Endometrium (tissue), 2 donors: ENCODE data around the gene BAIAP3.

ENCODE experiments used
- FAIRE-seq: peaks from 2 replicates; lab custom pipeline; 2012; peaks lifted over from hg19 to GRCh38; lab: Jason Lieb, UNC
- donor health status: control.
- donor health status: control.

The BAIAP3 gene

DNA sequence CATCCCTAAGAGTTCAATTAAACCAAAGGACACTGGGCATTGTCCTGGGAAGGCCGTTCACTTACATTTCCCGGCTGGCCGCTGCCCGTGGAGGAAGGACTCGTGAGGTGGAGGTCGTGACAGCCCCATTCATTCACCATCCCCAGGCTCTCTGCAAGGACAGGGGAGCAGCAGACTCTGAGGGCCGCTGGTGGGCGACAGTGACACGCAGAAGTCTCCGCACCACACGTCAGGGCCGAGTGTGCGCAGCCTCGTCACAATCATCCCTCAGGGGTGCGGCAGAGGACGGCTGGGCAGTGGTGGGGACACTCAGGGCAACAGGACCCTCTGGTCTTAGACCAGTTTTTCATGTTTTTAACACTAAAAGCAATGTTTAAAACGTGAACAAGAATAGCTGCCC lies 59.4 kb downstream of the BAIAP3 start:
- no peak for FAIRE-seq

DNA sequence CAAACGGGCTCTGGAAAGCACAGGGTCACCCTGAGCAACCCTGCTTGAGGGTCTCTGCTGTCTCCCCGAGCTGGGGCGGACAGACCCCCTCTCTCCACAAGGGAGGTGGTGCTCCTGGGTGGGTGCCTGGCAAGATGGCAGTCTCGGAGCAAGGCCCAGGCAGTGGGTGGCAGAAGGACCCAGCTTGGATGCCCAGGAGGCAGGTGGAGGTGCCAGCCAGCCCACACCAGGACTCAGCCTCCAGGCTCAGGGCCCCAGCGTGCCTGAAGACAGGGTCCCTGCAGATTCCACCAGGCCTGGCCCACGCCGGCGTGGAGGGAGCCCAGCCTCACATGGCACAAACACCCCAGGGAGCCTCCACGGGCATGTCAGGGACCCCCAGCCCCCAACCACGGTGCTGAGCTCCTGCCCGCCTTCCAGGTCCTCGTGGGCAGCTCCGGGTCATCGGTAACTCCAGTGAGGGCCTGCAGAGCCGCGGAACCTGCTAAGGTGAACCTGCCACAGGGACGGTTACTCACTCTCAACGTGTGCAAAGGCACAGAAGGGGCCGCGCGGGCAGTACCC lies 60.2 kb downstream of the BAIAP3 start:
- no peak for FAIRE-seq

DNA sequence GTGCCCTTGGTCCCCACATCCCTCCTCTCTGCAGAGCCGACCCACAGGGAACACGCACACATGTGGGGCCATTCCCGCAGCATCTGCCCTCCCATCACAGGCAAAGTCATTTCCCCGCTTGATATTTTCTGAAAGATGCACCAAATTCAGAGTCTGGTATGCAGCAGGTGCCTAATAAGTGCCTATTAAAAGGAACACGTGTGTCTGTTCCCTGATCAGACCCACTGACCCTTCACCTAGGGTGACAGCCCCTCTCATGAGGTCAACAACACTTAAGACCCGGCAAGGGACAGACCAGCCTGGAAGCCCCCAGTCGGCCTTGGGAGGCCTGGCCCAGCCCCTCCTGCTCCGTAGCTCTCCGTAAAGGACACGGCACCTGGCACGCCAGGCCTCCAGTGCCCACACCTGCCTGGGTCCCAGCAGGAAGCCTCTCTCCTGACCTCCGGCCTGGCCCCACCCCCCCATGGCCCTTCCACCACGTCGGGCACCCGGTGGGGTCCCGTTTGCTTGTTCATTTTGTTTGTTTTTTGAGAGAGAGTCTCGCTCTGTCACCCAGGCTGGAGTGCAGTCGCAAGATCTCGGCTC lies 61.0 kb downstream of the BAIAP3 start:
- FAIRE-seq: no peak

GRCh38 chr16:1395444-1396031 lies 62.1 kb downstream of the BAIAP3 start:
- FAIRE-seq: no peak

DNA sequence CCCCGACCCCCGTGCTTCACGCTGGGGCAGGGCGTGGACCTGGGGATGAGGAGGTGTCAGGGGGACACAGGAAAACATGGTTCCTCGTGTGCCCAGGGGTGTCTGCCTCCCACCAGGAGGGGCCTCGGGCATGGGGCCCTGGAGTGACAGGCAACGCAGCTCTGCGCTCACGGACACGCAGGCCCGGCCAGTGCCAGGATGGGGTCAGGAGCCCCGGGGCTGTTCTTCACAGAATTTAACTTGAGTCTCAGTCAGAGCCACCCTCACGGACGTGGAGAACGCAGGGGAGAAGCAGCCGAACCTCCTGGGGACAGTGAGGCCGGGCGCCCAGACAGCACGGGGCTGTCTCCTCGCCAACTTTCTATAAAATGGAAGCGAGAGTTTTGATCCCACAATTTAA lies 64.3 kb downstream of the BAIAP3 start:
- no peak for FAIRE-seq

GRCh38 chr16:1398351-1398750 lies 64.9 kb downstream of the BAIAP3 start:
- no peak for FAIRE-seq
